GM12878 (cell line): ENCODE measurements around the gene ZBTB24. TPM values are rescaled to one million over a fixed set of nuclear protein-coding genes. Genes with fewer than 3 reads are reported as not detected.

Source experiments
- ATAC-seq: fragments of 200-7000 bp; cut with Tn5 transposase; 3 replicates; pipeline ENCODE4 v1.9.1; 2020; ENCODE audit warnings: mild to moderate bottlenecking, moderate library complexity
- BruUV-seq: library from RNA; stranded (reverse); fragments of 400-500 nt; replicated peaks from 2 replicates; lab custom pipeline; 2021; lab: Mats Ljungman, UMichigan
- CTCF ChIA-PET: fragments of 300-600 bp; sonication (Branson Sonifier 250); formaldehyde crosslinking; extraction: SDS; loops from one replicate; lab custom pipeline; 2021; ENCODE audit warnings: inconsistent platforms; lab: Yijun Ruan, JAX
- POLR2A ChIA-PET: fragments of 350-600 bp; formaldehyde crosslinking; extraction: SDS; loops from one replicate; lab custom pipeline; 2021; ENCODE audit warnings: inconsistent platforms; lab: Charles Lee
- RAD21 ChIA-PET: fragments of 300-600 bp; sonication (Branson Sonifier 250); formaldehyde crosslinking; loops from one replicate; lab custom pipeline; 2023; ENCODE audit warnings: antibody characterized with exemption; ENCODE audit not compliant: unreplicated experiment; lab: Charles Lee
- SMC1A ChIA-PET: fragments of 300-600 bp; sonication (Branson Sonifier 250); formaldehyde crosslinking; loops from one replicate; lab custom pipeline; 2023; ENCODE audit not compliant: unreplicated experiment, uncharacterized antibody; lab: Charles Lee
- DNase-seq: peaks from one replicate; pipeline ENCODE4 v3.0.0-alpha.2; 2011; ENCODE audit warnings: low read depth, low spot score
- FAIRE-seq: peaks from 3 replicates; lab custom pipeline; 2011; peaks lifted over from hg19 to GRCh38; lab: Jason Lieb, UNC
- H2AFZ ChIP-seq: 2 replicates; pipeline ENCODE4 v1.6.0; 2011; ENCODE audit warnings: low read depth, low read length, control low read depth; ENCODE audit not compliant: control insufficient read depth
- H3K27ac ChIP-seq: 2 replicates; pipeline ENCODE4 v1.5.1; 2011; ENCODE audit warnings: control low read depth; ENCODE audit not compliant: control insufficient read depth, insufficient read depth
- H3K27me3 ChIP-seq, 2 experiments: replicated peaks in 1 of 2; 2 replicates each; pipeline versions ENCODE4 v1.6.0 to v1.6.1; 2011; ENCODE audit warnings: low read length in 1 of 2; ENCODE audit not compliant: control insufficient read depth in 2 of 2, insufficient read depth in 2 of 2
- H3K36me3 ChIP-seq, 2 experiments: 2 replicates each; pipeline ENCODE4 v1.5.1; 2011; ENCODE audit warnings: low read length in 1 of 2; ENCODE audit not compliant: control insufficient read depth in 2 of 2, insufficient read depth in 2 of 2
- H3K4me1 ChIP-seq: 2 replicates; pipeline ENCODE4 v1.6.1; 2011; ENCODE audit warnings: mild to moderate bottlenecking, low read length, moderate library complexity, mixed read lengths; ENCODE audit not compliant: control insufficient read depth, insufficient read depth
- H3K4me2 ChIP-seq: 2 replicates; pipeline ENCODE4 v1.6.0; 2011; ENCODE audit warnings: control low read depth; ENCODE audit not compliant: control insufficient read depth, insufficient read depth
- H3K4me3 ChIP-seq: fragments of 200-600 bp; sonication (generic); 2 replicates; pipeline ENCODE4 v1.5.1; 2016
- H3K79me2 ChIP-seq: 2 replicates; pipeline ENCODE4 v1.6.0; 2011; ENCODE audit warnings: low read length; ENCODE audit not compliant: control insufficient read depth, insufficient read depth
- H3K9ac ChIP-seq: 2 replicates; pipeline ENCODE4 v1.8.0; 2011; ENCODE audit warnings: low read length, control low read depth, mixed read lengths; ENCODE audit not compliant: control insufficient read depth, insufficient read depth
- H3K9me3 ChIP-seq: replicated peaks from 3 replicates; pipeline ENCODE4 v1.5.1; 2011; ENCODE audit warnings: mild to moderate bottlenecking, low read length; ENCODE audit not compliant: control insufficient read depth, insufficient read depth
- H4K20me1 ChIP-seq: 2 replicates; pipeline ENCODE4 v1.6.0; 2011; ENCODE audit not compliant: control insufficient read depth, insufficient read depth
- BCL11A ChIP-seq: IDR thresholded peaks from 2 replicates; pipeline ENCODE4 v1.6.1; 2011; ENCODE audit warnings: low read depth, low read length
- BMI1 ChIP-seq: fragments of 450-650 bp; IDR thresholded peaks from 2 replicates; pipeline ENCODE4 v1.6.1; 2016; ENCODE audit warnings: mild to moderate bottlenecking, moderate library complexity, borderline replicate concordance
- CBFB ChIP-seq: IDR thresholded peaks from 2 replicates; pipeline ENCODE4 v1.6.1; 2016; ENCODE audit warnings: antibody characterized with exemption, low read depth
- EED ChIP-seq: sonication (generic); IDR thresholded peaks from 2 replicates; pipeline ENCODE4 v1.6.1; 2016; ENCODE audit warnings: antibody characterized with exemption, low read depth
- GATAD2B ChIP-seq: fragments of 450-650 bp; conservative IDR thresholded peaks from 2 replicates; pipeline ENCODE4 v1.6.1; 2017; ENCODE audit warnings: low read depth, mild to moderate bottlenecking, moderate library complexity
- IKZF1 ChIP-seq: fragments of 450-650 bp; conservative IDR thresholded peaks from 2 replicates; pipeline ENCODE4 v1.6.1; 2017; ENCODE audit warnings: antibody characterized with exemption, mild to moderate bottlenecking
- IRF3 ChIP-seq: fragments of 450-650 bp; IDR thresholded peaks from 2 replicates; pipeline ENCODE4 v1.6.1; 2014; ENCODE audit warnings: mild to moderate bottlenecking
- MLLT1 ChIP-seq: fragments of 450-650 bp; IDR thresholded peaks from 2 replicates; pipeline ENCODE4 v1.6.1; 2016; ENCODE audit warnings: mild to moderate bottlenecking
- NBN ChIP-seq: fragments of 450-650 bp; IDR thresholded peaks from 2 replicates; pipeline ENCODE4 v1.6.1; 2016
- NR2C1 ChIP-seq: fragments of 450-650 bp; IDR thresholded peaks from 2 replicates; pipeline ENCODE4 v1.6.1; 2017; ENCODE audit warnings: antibody characterized with exemption, mild to moderate bottlenecking, moderate library complexity
- POLR2AphosphoS2 ChIP-seq: IDR thresholded peaks from 2 replicates; pipeline ENCODE4 v1.6.1; 2011; ENCODE audit warnings: low read depth, mild to moderate bottlenecking, low read length, improper control_type of control experiment, moderate library complexity
- POLR2AphosphoS5 ChIP-seq: IDR thresholded peaks from 2 replicates; pipeline ENCODE4 v1.6.1; 2011; ENCODE audit warnings: mild to moderate bottlenecking, low read length, inconsistent platforms
- SIN3A ChIP-seq: IDR thresholded peaks from 2 replicates; pipeline ENCODE4 v1.6.1; 2012; ENCODE audit warnings: low read depth, low read length, improper control_type of control experiment
- SPI1 ChIP-seq: IDR thresholded peaks from 2 replicates; pipeline ENCODE4 v1.6.1; 2011; ENCODE audit warnings: low read depth, mild to moderate bottlenecking, low read length, moderate library complexity, borderline replicate concordance; ENCODE audit not compliant: insufficient read depth
- SRF ChIP-seq, 2 experiments: IDR thresholded peaks; 2 replicates each; pipeline ENCODE4 v1.6.1; 2011; ENCODE audit warnings: low read depth in 2 of 2, low read length in 2 of 2, mild to moderate bottlenecking in 1 of 2, moderate library complexity in 1 of 2
- SUZ12 ChIP-seq: fragments of 200-600 bp; sonication (generic); IDR thresholded peaks from one replicate; pipeline ENCODE4 v1.6.1; 2018; ENCODE audit warnings: antibody characterized with exemption, mild to moderate bottlenecking; ENCODE audit not compliant: unreplicated experiment
- TBL1XR1 ChIP-seq: IDR thresholded peaks from 2 replicates; pipeline ENCODE4 v1.6.1; 2012; ENCODE audit warnings: low read depth, low read length, improper control_type of control experiment
- ZBTB33 ChIP-seq: fragments of 450-650 bp; IDR thresholded peaks from 2 replicates; pipeline ENCODE4 v1.6.1; 2017; ENCODE audit warnings: mild to moderate bottlenecking
- WGBS: methylation state at CpG from one replicate; pipeline ENCODE4 v1.1.6; 2016; ENCODE audit warnings: low lambda C conversion rate; ENCODE audit not compliant: insufficient replicate concordance, insufficient coverage; ENCODE audit errors: missing lambda C conversion rate; 5-methylcytosine and 5-hydroxymethylcytosine counted together
- in situ Hi-C: fragments of 300-500 bp; cut with MboI; formaldehyde crosslinking; loops from 9 replicates; pipeline ENCODE4 v1.14.3; 2018; ENCODE audit warnings: mixed read lengths
- intact Hi-C: fragments of 100-400 bp; cut with micrococcal nuclease; formaldehyde crosslinking; loops from one replicate; pipeline ENCODE4 v1.14.2; 2022; ENCODE audit not compliant: unreplicated experiment
- polyA plus RNA-seq, 11 experiments: library from polyadenylated mRNA; depleted of rRNA in 4 of 11; unstranded in 6 of 11; stranded (reverse) in 5 of 11; fragments of >200 nt; fragmentation: Nextera tagmentation in 4 of 11; fragmentation: Illumina TruSeq in 1 of 11; extraction: Ambion mirVana in 4 of 11; extraction: Trizol in 1 of 11; gene quantifications; 1 replicate in 1 of 11; 2 replicates in 10 of 11; pipeline versions ENCODE4 v1.2.1 to v1.2.3, GENCODE V29; 2011 to 2016; ENCODE audit warnings: inconsistent platforms in 2 of 11, missing spikeins in 2 of 11, low read depth in 1 of 11
- total RNA-seq, 4 experiments: library from RNA; depleted of rRNA in 3 of 4; stranded (reverse); fragments of >200 nt in 3 of 4; fragmentation: Illumina TruSeq in 1 of 4; extraction: Trizol in 1 of 4; gene quantifications; 2 replicates each; pipeline versions ENCODE4 v1.2.1 to v1.2.3, GENCODE V29; 2013 to 2021

The ZBTB24 gene
- total and polyA plus RNA-seq, 10 of the 15 experiments (the other 5 are each of a cell fraction or from before 2014, with no cell fraction given), result 2.9 to 17.7 (median 8.5) TPM

- DNase-seq (peak; percentile 56), FAIRE-seq (no peak), ATAC-seq (peak; percentile 19)
- Histone ChIP-seq H3K79me2 (peaks cover 43% of the 10 kb centered on the region), H3K9me3 (no peaks in the 10 kb centered on the region; the same call in 1 of the 3 replicates), H3K27ac (peak overlapping the region; percentile 75), H3K9ac (0 out of 2 replicates have a peak overlapping the region, but pooled peaks have one; percentile 25), H3K4me3 (no peak overlapping the region), H3K4me2 (peak overlapping the region; percentile 69), H3K27me3 (no peaks in the 10 kb centered on the region), H4K20me1 (no peaks in the 10 kb centered on the region), H3K4me1 (peaks cover 45% of the 10 kb centered on the region), H2AFZ (no peak overlapping the region), H3K36me3 (peaks cover 0 to 16% of the 10 kb centered on the region in 2 experiments; a peak in 2 of 4 replicates)
- in situ Hi-C loops, result no loop called here
- ChIA-PET SMC1A (interaction anchor here (1.2 to 10.1 kb wide), 8 partner anchors 10 to 77 kb away, joined by 3 to 148 read pairs (median 5); partner anchors contain the start of genes CD164 and ZBTB24), POLR2A (interaction anchor here (0.6 to 13.1 kb wide), 3 partner anchors 23 to 355 kb away, joined by 3 to 132 read pairs (median 3); partner anchors contain the start of gene ZBTB24), RAD21 (interaction anchor here (0.5 to 10.1 kb wide), 6 partner anchors 14 to 235 kb away, joined by 3 to 97 read pairs (median 8); partner anchors contain the start of genes PPIL6, SMPD2 and ZBTB24), CTCF (interaction anchor here (0.7 to 5.2 kb wide), 4 partner anchors 10 to 22 kb away, joined by 3 to 35 read pairs (median 13); partner anchors contain the start of gene ZBTB24)
- no TSS peak for BruUV-seq
- intact Hi-C loops, result loop anchor here (2.0 to 5.0 kb wide), 3 partner anchors 14 to 362 kb away; partner anchors contain the start of genes CD164 and CEP57L1
- 2% methylated on average over 5 of the region's 5 CpGs for WGBS
- TF ChIP-seq SPI1 (peak; percentile 58), TBL1XR1 (no peak), CBFB (peak; percentile 61; the same call in 1 of the 2 replicates), MLLT1 (no peak), IKZF1 (peak; percentile 74), IRF3 (no peak), GATAD2B (no peak), EED (peak; percentile 78), SUZ12 (no peak), SIN3A (no peak), NR2C1 (no peak), ZBTB33 (no peak), POLR2AphosphoS2 (0 out of 2 replicates have a peak, but pooled peaks have one; percentile 25), NBN (peak; percentile 74), BMI1 (no peak), SRF (IDR thresholded peaks at IDR 0.05; ENCODE audit: low read depth in 2 of 2, low read length in 2 of 2) (no peak), POLR2AphosphoS5 (no peak), BCL11A (no peak)
Measured at GRCh38 chr6:109458774-109459531, 24.1 kb downstream of the ZBTB24 start.
